HepG2 (cell line): ENCODE measurements around the gene C11orf68. TPM values are rescaled to one million over a fixed set of nuclear protein-coding genes. Genes with fewer than 3 reads are reported as not detected.
A peak's percentile ranks its signal among the peaks of the same experiment; 100 is the strongest.
"Not testable (repeated sequence)": the region's sequence is repeated elsewhere in the genome, so short reads cannot be mapped to it uniquely, and the experiment has no call there.

ENCODE experiments used
- ATAC-seq: fragments of 200-7000 bp; cut with Tn5 transposase; 3 replicates; pipeline ENCODE4 v1.9.1; 2020; ENCODE audit warnings: mild to moderate bottlenecking, moderate library complexity
- BruUV-seq: library from RNA; stranded (reverse); fragments of 400-500 nt; replicated peaks from 2 replicates; lab custom pipeline; 2021; lab: Mats Ljungman, UMichigan
- CTCF ChIA-PET: fragments of 300-600 bp; formaldehyde crosslinking; extraction: SDS; loops from one replicate; lab custom pipeline; 2021; ENCODE audit warnings: low total read pairs, inconsistent platforms, low intra/inter-chr PET ratio; lab: Yijun Ruan, JAX
- POLR2A ChIA-PET: fragments of 350-600 bp; sonication (Branson Sonifier 250); formaldehyde crosslinking; loops from one replicate; lab custom pipeline; 2020; ENCODE audit warnings: antibody characterized with exemption, inconsistent platforms; lab: Yijun Ruan, JAX
- DNase-seq: peaks from one replicate; pipeline ENCODE4 v3.0.0-alpha.2; 2015; ENCODE audit warnings: low spot score
- FAIRE-seq: peaks from 3 replicates; lab custom pipeline; 2011; peaks lifted over from hg19 to GRCh38; lab: Jason Lieb, UNC
- H2AFZ ChIP-seq: one replicate; pipeline ENCODE4 v1.6.1; 2011; ENCODE audit warnings: low read length, inconsistent platforms
- H3K27ac ChIP-seq: fragments of 300-600 bp; 3 replicates; pipeline ENCODE4 v1.8.0; 2011; ENCODE audit warnings: mixed run types, mild to moderate bottlenecking, mixed read lengths, low read length, inconsistent platforms; ENCODE audit not compliant: insufficient read depth; ENCODE audit errors: extremely low read length
- H3K27me3 ChIP-seq, 2 experiments: fragments of 200-600 bp in 1 of 2; 2 replicates in 1 of 2; 3 replicates in 1 of 2; pipeline versions ENCODE4 v1.6.0 to v1.8.0; 2011; ENCODE audit warnings: low read length in 2 of 2, mild to moderate bottlenecking in 2 of 2, moderate library complexity in 2 of 2, inconsistent platforms in 1 of 2; ENCODE audit not compliant: insufficient read depth in 2 of 2, control insufficient read depth in 1 of 2
- H3K36me3 ChIP-seq, 2 experiments: fragments of 200-600 bp in 1 of 2; replicated peaks in 1 of 2; 2 replicates in 1 of 2; 3 replicates in 1 of 2; pipeline versions ENCODE4 v1.5.1 to v1.8.0; 2011; ENCODE audit warnings: low read length in 2 of 2, inconsistent platforms in 1 of 2; ENCODE audit not compliant: insufficient read depth in 2 of 2, control insufficient read depth in 1 of 2
- H3K4me1 ChIP-seq: 2 replicates; pipeline ENCODE4 v1.5.1; 2012; ENCODE audit warnings: low read length, inconsistent platforms; ENCODE audit not compliant: insufficient read depth
- H3K4me2 ChIP-seq: 2 replicates; pipeline ENCODE4 v1.6.0; 2011; ENCODE audit warnings: low read depth, low read length, inconsistent platforms
- H3K4me3 ChIP-seq, 3 experiments: fragments of 200-600 bp in 1 of 3; sonication (generic), shearing (Covaris generic) in 1 of 3; replicated peaks in 1 of 3; 2 replicates each; pipeline ENCODE4 v1.5.1; 2011 to 2016; ENCODE audit warnings: low read length in 3 of 3, inconsistent platforms in 2 of 3, low read depth in 2 of 3, mild to moderate bottlenecking in 2 of 3, control low read depth in 1 of 3, mixed read lengths in 1 of 3; ENCODE audit not compliant: insufficient read depth in 1 of 3
- H3K79me2 ChIP-seq: one replicate; pipeline ENCODE4 v1.6.1; 2011; ENCODE audit warnings: low read length, inconsistent platforms; ENCODE audit not compliant: insufficient read depth
- H3K9ac ChIP-seq: 2 replicates; pipeline ENCODE4 v1.6.0; 2011; ENCODE audit warnings: mild to moderate bottlenecking, low read depth, low read length, inconsistent platforms; ENCODE audit not compliant: insufficient read depth
- H3K9me3 ChIP-seq: 2 replicates; pipeline ENCODE4 v1.5.1; 2012; ENCODE audit warnings: mild to moderate bottlenecking, low read length
- H4K20me1 ChIP-seq: 2 replicates; pipeline ENCODE4 v1.6.0; 2011; ENCODE audit warnings: inconsistent platforms, mild to moderate bottlenecking, low read length, moderate library complexity; ENCODE audit not compliant: insufficient read depth
- MAFF ChIP-seq: IDR thresholded peaks from 2 replicates; pipeline ENCODE4 v1.6.1; 2011; ENCODE audit warnings: low read depth, low read length, improper control_type of control experiment
- MAFK ChIP-seq, 2 experiments: IDR thresholded peaks in 1 of 2; conservative IDR thresholded peaks in 1 of 2; 2 replicates each; pipeline ENCODE4 v1.6.1; 2011; ENCODE audit warnings: improper control_type of control experiment in 2 of 2, low read length in 2 of 2
- ZNF777 ChIP-seq: sonication (generic); formaldehyde crosslinking; IDR thresholded peaks from 2 replicates; pipeline ENCODE4 v1.4.0; 2020; ENCODE audit warnings: missing genetic modification reagents
- WGBS: methylation state at CpG from one replicate; pipeline ENCODE4 v1.1.6; 2017; ENCODE audit warnings: low lambda C conversion rate; 5-methylcytosine and 5-hydroxymethylcytosine counted together
- in situ Hi-C: cut with HindIII; loops from 2 replicates; pipeline ENCODE4 v1.10.0; 2017; ENCODE audit warnings: low pct_unique_long_range_greater_than_20kb; ENCODE audit not compliant: extremely low pct_ligation_motif_present
- intact Hi-C: fragments of 100-400 bp; cut with micrococcal nuclease; formaldehyde crosslinking; loops from one replicate; pipeline ENCODE4 v1.10.0; 2022; ENCODE audit not compliant: unreplicated experiment
- polyA plus RNA-seq, 8 experiments: library from polyadenylated mRNA; depleted of rRNA in 3 of 8; stranded (reverse) in 7 of 8; unstranded in 1 of 8; fragments of >200 nt; fragmentation: Illumina TruSeq in 4 of 8; extraction: Trizol in 4 of 8; gene quantifications; 2 replicates each; pipeline versions ENCODE4 v1.2.1 to v1.2.3, GENCODE V29; 2011 to 2016; ENCODE audit warnings: low read depth in 4 of 8, missing spikeins in 1 of 8, mixed read lengths in 1 of 8; ENCODE audit not compliant: insufficient read depth in 1 of 8
- total RNA-seq, 5 experiments: library from RNA; depleted of rRNA; stranded (reverse); fragments of >200 nt; fragmentation: Illumina TruSeq; extraction: Trizol; gene quantifications; 2 replicates each; pipeline ENCODE4 v1.2.3, GENCODE V29; 2016; ENCODE audit warnings: low read depth in 1 of 5

C11orf68 gene
- total and polyA plus RNA-seq, 2 of the 13 experiments (the other 11 are each of a cell fraction or from before 2014, with no cell fraction given): 8.4 to 28.3 TPM

GRCh38 chr11:65951641-65952040 is 32.8 kb upstream of the C11orf68 start:
- CTCF ChIA-PET, H3K9me3 ChIP-seq, H4K20me1 ChIP-seq, H3K9ac ChIP-seq, intact Hi-C loops, H3K27ac ChIP-seq, BruUV-seq, H3K79me2 ChIP-seq, ATAC-seq, H2AFZ ChIP-seq, FAIRE-seq, in situ Hi-C loops, H3K36me3 ChIP-seq, DNase-seq: not testable (repeated sequence)
- POLR2A ChIA-PET: interaction anchor here (1.3 kb wide), 2 partner anchors 9 to 64 kb away, joined by 3 to 7 read pairs; partner anchors contain the start of gene FIBP
- Histone ChIP-seq H3K27me3 (peaks cover 0 to 13% of the 10 kb centered on the region in 2 experiments; a peak in 4 of 5 replicates), H3K4me1 (peaks cover 52% of the 10 kb centered on the region), H3K4me3 (0 out of 6 replicates have a peak overlapping the region, but pooled peaks of 1 of the 3 experiments have one; percentile 28), H3K4me2 (peak overlapping the region; percentile 59; the same call in 1 of the 2 replicates)
- peak; percentile 23; the same call in 1 of the 2 replicates for TF ChIP-seq ZNF777 (CRISPR knock-in tag)
- WGBS: 5% methylated on average over 3 of the region's 3 CpGs

GRCh38 chr11:65950711-65951110 is 31.8 kb upstream of the C11orf68 start:
- DNase-seq, H3K36me3 ChIP-seq, H3K79me2 ChIP-seq, H4K20me1 ChIP-seq, H3K9ac ChIP-seq, FAIRE-seq, in situ Hi-C loops, H2AFZ ChIP-seq, H3K9me3 ChIP-seq, ATAC-seq, intact Hi-C loops, CTCF ChIA-PET, POLR2A ChIA-PET, H3K4me2 ChIP-seq, BruUV-seq, H3K27ac ChIP-seq, H3K4me3 ChIP-seq: not testable (repeated sequence)
- peaks cover 0 to 22% of the 10 kb centered on the region in 2 experiments; a peak in 4 of 5 replicates for H3K27me3 ChIP-seq
- TF ChIP-seq MAFK (conservative IDR thresholded peaks at IDR 0.05 in 1 of 2, IDR thresholded peaks at IDR 0.05 in 1 of 2; ENCODE audit: low read length in 2 of 2): peak; percentile 26 to 60; a peak in 2 of 4 replicates
- peak; percentile 40; the same call in 1 of the 2 replicates for TF ChIP-seq MAFF
- peaks cover 55% of the 10 kb centered on the region for H3K4me1 ChIP-seq
- WGBS: 82% methylated on average over 5 of the region's 5 CpGs
